Stimulated activated effector memory CD8-positive, alpha-beta T cell treated with anti-CD3 and anti-CD28 coated beads, Interleukin-12 subunit alpha, Interleukin-12 subunit beta, amount 100 ng/mL, for 72 hours (primary cell): Measurements from ENCODE around the gene GLUD1.

Source experiments
- ATAC-seq: fragments of 150-1000 bp; cut with Tn5 transposase; 2 replicates; pipeline ENCODE4 v1.10.0; 2021
- DNase-seq, 2 donors: peaks; one replicate each; pipeline ENCODE4 v3.0.0; 2021 to 2022; ENCODE audit warnings: low spot score in 2 of 2
- H3K27ac Mint-ChIP-seq: one replicate; pipeline ENCODE4 v1.8.0; 2022; ENCODE audit warnings: mild to moderate bottlenecking, mixed read lengths
- H3K36me3 Mint-ChIP-seq: one replicate; pipeline ENCODE4 v1.8.0; 2022; ENCODE audit warnings: mild to moderate bottlenecking, mixed read lengths
- H3K4me1 Mint-ChIP-seq: one replicate; pipeline ENCODE4 v1.8.0; 2022; ENCODE audit warnings: mixed read lengths
- H3K4me3 Mint-ChIP-seq: one replicate; pipeline ENCODE4 v1.8.0; 2022; ENCODE audit warnings: mild to moderate bottlenecking, mixed read lengths
- H3K9me3 Mint-ChIP-seq: one replicate; pipeline ENCODE4 v1.8.0; 2022; ENCODE audit warnings: mixed read lengths

The GLUD1 gene

GRCh38 chr10:87000491-87000890, 94.2 kb downstream of the GLUD1 start:
- ATAC-seq (no peak), DNase-seq (no peak)
- Mint-ChIP-seq H3K9me3 (no peaks in the 10 kb centered on the region), H3K4me3 (no peak overlapping the region), H3K27ac (no peak overlapping the region), H3K36me3 (no peaks in the 10 kb centered on the region), H3K4me1 (no peaks in the 10 kb centered on the region)
